Nephron progenitor cell (in vitro differentiated cells): Measurements from ENCODE around the gene GNPNAT1.

Experiments
- DNase-seq: peaks from one replicate; pipeline ENCODE4 v3.0.0; 2021
- H3K27ac Mint-ChIP-seq: 2 replicates; pipeline ENCODE4 v1.8.0; 2021; ENCODE audit warnings: mild to moderate bottlenecking, moderate library complexity, mixed read lengths
- H3K27me3 Mint-ChIP-seq: 2 replicates; pipeline ENCODE4 v1.8.0; 2021; ENCODE audit warnings: mild to moderate bottlenecking, low read depth, mixed read lengths; ENCODE audit not compliant: poor library complexity
- H3K36me3 Mint-ChIP-seq: 2 replicates; pipeline ENCODE4 v1.8.0; 2021; ENCODE audit warnings: low read depth, mixed read lengths
- H3K4me1 Mint-ChIP-seq: 2 replicates; pipeline ENCODE4 v1.8.0; 2021; ENCODE audit warnings: mixed read lengths
- H3K4me3 Mint-ChIP-seq: 2 replicates; pipeline ENCODE4 v1.8.0; 2021; ENCODE audit warnings: mild to moderate bottlenecking, moderate library complexity, mixed read lengths
- H3K9me3 Mint-ChIP-seq: 2 replicates; pipeline ENCODE4 v1.8.0; 2021; ENCODE audit warnings: mild to moderate bottlenecking, moderate library complexity, mixed read lengths
- TF ChIP-seq, protein P1 (sequence below): fragments of 200-600 bp; sonication (generic); IDR thresholded peaks from 2 replicates; pipeline ENCODE4 v1.5.0; 2021; ENCODE audit warnings: antibody characterized with exemption

GNPNAT1 gene

DNA sequence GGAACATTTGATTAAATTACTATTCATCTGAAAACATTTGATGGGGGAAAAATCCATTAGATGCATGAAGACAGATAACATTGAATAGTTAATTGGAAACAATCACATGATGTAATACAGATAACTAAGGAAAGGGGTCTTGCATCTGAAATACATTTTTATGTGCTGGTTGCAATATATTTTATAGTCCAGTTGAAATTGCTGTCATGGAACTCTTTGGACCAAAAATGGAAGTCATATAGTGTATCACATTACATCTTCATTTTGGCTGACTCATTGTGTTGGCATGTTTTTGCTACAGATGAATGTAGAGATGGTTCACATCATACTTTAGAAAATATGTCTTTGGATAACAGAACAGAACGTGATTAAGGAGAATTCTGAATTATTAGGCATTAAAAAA, 43.0 kb upstream of the GNPNAT1 start:
- Mint-ChIP-seq H3K27me3 (peaks cover 4% of the 10 kb centered on the region), H3K36me3 (peaks cover 4% of the 10 kb centered on the region), H3K9me3 (peaks cover 4% of the 10 kb centered on the region), H3K4me1 (peaks cover 42% of the 10 kb centered on the region), H3K4me3 (no peak overlapping the region), H3K27ac (no peak overlapping the region)
- TF ChIP-seq, protein P1, sequence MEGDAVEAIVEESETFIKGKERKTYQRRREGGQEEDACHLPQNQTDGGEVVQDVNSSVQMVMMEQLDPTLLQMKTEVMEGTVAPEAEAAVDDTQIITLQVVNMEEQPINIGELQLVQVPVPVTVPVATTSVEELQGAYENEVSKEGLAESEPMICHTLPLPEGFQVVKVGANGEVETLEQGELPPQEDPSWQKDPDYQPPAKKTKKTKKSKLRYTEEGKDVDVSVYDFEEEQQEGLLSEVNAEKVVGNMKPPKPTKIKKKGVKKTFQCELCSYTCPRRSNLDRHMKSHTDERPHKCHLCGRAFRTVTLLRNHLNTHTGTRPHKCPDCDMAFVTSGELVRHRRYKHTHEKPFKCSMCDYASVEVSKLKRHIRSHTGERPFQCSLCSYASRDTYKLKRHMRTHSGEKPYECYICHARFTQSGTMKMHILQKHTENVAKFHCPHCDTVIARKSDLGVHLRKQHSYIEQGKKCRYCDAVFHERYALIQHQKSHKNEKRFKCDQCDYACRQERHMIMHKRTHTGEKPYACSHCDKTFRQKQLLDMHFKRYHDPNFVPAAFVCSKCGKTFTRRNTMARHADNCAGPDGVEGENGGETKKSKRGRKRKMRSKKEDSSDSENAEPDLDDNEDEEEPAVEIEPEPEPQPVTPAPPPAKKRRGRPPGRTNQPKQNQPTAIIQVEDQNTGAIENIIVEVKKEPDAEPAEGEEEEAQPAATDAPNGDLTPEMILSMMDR = no peak
- no peak for DNase-seq

DNA sequence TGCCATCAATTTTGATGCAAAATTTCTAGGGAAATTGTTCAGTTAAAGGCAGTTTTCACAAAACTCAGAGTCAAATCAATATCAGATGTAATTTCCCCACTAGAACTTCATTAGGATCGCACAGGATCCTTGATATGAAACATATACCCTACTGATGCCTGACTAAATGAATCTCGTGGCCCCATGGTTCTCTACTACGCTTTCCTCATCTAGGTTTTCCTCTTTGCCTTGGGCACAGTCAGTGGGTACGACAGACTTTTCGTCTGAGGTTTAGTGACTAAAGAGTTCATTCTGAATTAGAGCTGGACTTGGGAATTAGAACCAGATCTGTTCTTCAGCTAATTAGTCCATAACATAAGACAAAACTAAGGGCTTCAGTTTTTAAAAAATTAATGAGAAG, 42.5 kb upstream of the GNPNAT1 start:
- no peak overlapping the region for H3K4me3 Mint-ChIP-seq
- no peak overlapping the region for H3K27ac Mint-ChIP-seq

DNA sequence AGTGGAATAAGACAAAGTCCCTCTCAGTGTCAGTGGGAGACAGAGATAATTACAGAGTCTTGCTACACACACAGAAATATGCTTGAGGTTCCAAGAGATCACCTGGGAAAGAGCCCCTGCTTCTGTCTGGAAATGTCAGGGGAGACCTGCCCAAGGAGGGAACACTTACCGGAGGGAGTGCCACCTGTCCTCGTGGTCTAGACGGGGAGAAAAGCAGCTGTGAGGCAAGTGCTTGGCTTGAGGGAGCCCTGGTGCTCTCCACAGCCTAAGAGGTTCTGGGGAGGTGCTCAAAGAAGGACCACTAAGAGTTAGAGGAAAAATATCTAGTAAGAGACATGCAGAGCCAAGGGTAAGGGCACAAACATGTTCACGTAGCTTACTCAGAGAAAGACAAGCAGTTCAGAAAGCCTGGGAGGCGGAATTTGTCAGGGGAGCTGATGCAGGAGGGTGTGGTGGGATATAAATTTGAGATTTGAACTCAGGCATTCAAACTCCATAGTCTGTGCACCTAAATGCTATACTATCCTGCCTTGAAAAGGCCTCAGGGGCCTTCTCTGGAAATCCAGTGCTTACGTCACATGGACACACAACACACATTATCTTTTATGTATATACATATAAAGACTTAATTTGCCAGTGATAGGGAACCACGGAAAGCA, 38.2 kb upstream of the GNPNAT1 start:
- no peak for DNase-seq
- Mint-ChIP-seq H3K4me3 (no peak overlapping the region), H3K4me1 (peaks cover 38% of the 10 kb centered on the region)

More for the DNA sequence above, 42.5 kb upstream of the GNPNAT1 start:
- DNase-seq = no peak
- Mint-ChIP-seq H3K4me1 (peaks cover 45% of the 10 kb centered on the region), H3K36me3 (peaks cover 4% of the 10 kb centered on the region), H3K9me3 (peaks cover 4% of the 10 kb centered on the region), H3K27me3 (peaks cover 4% of the 10 kb centered on the region)
- TF ChIP-seq, protein P1 = no peak

DNA sequence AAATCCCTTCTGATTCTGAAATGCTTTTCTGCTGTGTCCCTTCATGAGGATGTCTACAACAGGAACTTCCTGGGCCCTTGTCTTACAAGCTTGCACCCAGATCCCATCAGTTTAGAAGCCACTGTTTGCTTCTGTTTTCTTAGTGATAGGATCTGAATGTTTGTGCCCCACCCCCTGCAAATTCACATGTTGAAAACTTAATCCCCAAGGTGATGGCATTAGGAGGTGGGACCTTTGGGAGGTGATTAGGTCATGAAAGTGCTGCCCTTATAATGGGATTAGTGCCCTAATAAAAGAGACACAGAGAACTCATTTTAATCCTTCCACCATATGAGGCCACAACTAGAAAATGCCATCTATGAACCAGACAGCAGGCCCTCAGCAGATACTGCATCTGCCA, 36.0 kb upstream of the GNPNAT1 start:
- no peak for DNase-seq
- no peaks in the 10 kb centered on the region for H3K9me3 Mint-ChIP-seq
- H3K36me3 Mint-ChIP-seq = no peaks in the 10 kb centered on the region
- H3K27me3 Mint-ChIP-seq = no peaks in the 10 kb centered on the region
- no peak overlapping the region for H3K4me3 Mint-ChIP-seq
- TF ChIP-seq, protein P1 = no peak
- H3K4me1 Mint-ChIP-seq = peaks cover 28% of the 10 kb centered on the region
- H3K27ac Mint-ChIP-seq = no peak overlapping the region

More for the DNA sequence above, 38.2 kb upstream of the GNPNAT1 start:
- TF ChIP-seq, protein P1 = no peak
- Mint-ChIP-seq H3K27ac (no peak overlapping the region), H3K27me3 (no peaks in the 10 kb centered on the region), H3K9me3 (no peaks in the 10 kb centered on the region), H3K36me3 (no peaks in the 10 kb centered on the region)

DNA sequence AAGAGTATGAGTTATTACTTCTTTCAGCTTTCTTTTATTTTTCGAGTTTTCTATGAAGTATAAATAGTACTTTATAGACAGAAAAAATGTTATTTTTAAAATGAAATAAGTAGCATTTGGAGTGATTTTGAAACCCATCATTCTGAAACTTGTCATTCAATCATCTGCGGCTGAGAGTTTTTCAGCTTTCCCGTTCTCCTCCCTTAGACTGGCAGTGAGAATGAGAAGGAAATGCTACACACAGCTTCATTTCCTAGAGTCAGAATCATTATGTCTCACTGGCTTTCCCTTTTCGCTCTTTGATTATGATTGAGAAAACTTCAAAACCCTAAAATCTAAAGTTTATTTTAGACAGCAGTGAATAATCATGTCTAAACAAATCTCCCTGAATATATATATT, 33.7 kb upstream of the GNPNAT1 start:
- H3K27me3 Mint-ChIP-seq = no peaks in the 10 kb centered on the region
- H3K4me1 Mint-ChIP-seq = peaks cover 12% of the 10 kb centered on the region

More for the DNA sequence above, 33.7 kb upstream of the GNPNAT1 start:
- H3K4me3 Mint-ChIP-seq = no peak overlapping the region
- H3K9me3 Mint-ChIP-seq = no peaks in the 10 kb centered on the region
- no peaks in the 10 kb centered on the region for H3K36me3 Mint-ChIP-seq
- no peak for DNase-seq
- no peak overlapping the region for H3K27ac Mint-ChIP-seq
- TF ChIP-seq, protein P1 = no peak
